Erythroblast (primary cell): ENCODE results near the gene TBC1D24.
"Not testable (repeated sequence)": the region's sequence is repeated elsewhere in the genome, so short reads cannot be mapped to it uniquely, and the experiment has no call there.

Experiments used
- DNase-seq, 2 experiments: peaks; one replicate each; lab custom pipeline; 2025; lab: John Stamatoyannopoulos, UW
- GATA1 ChIP-seq: IDR thresholded peaks from 2 replicates; pipeline ENCODE4 v1.6.1; 2011; ENCODE audit warnings: low read depth, mild to moderate bottlenecking, control low read depth, low read length, moderate library complexity
- POLR2A ChIP-seq: IDR thresholded peaks from 2 replicates; pipeline ENCODE4 v1.6.1; 2011; ENCODE audit warnings: mild to moderate bottlenecking, low read length

The TBC1D24 gene

DNA sequence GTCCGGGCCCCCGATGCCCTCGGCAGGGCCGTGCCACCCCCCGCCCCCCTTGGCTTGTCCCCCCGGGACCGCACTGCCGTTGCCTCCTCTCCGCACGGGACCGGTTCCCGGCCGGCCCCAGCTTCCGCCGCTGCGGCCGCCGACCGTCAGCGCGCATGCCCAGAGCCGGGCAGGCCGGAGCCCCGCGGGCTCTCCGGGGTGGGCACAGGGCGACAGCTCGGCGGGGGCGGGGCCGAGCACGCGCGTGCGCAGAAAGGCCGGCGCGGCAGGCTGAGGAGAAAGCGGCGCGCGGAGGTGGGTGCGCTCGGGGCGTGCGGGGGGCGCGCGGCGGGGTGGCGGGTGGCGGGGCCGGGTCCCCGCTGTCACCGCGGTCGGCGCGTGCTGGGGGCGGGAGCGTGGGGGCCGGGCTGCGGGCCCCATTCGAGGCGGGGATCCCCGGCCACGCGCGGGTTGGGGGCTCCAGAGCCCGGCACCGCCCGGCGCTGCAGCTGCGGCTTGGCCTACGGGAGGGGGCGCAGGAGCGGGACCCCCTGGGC lies at the start of gene TBC1D24:
TBC1D24 (plus strand) TSS at position 251 of the 536 bp plus-strand sequence. CDS start 21,022 bp downstream, outside the sequence.
- peak; percentile 89 to 93 for DNase-seq
- TF ChIP-seq POLR2A (no peak), GATA1 (no peak)

DNA sequence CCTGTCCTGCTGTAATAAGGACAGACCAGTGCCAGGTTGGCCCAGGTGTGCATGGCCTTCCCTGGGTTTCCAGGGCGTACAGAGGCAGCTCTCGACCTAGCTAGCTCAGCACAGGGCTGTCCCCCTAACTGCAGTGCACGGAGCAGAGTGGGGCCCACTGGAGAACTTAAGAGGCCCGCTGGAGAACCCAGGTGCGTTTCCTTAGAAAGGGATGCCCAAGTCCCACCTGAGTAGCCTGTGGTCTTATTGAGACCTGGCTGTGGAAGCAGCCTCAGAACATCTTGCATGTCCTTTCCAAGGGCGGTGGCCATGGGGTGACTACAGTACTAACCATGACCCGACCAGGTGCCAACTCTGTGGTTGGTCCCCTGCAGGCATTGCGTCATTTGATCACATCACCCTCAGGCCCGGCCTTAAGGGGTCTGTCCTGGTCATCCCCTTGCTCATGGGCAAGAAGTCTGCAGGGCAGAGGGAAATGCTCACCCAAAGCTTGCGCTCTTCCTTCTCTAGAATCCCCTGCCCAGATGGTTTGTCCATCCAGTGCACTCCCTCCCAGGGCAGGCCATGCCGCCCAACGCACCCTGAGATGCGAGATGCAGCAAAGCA lies 49.0 kb upstream of the TBC1D24 start:
- no peak for DNase-seq
- TF ChIP-seq POLR2A (no peak), GATA1 (no peak)

DNA sequence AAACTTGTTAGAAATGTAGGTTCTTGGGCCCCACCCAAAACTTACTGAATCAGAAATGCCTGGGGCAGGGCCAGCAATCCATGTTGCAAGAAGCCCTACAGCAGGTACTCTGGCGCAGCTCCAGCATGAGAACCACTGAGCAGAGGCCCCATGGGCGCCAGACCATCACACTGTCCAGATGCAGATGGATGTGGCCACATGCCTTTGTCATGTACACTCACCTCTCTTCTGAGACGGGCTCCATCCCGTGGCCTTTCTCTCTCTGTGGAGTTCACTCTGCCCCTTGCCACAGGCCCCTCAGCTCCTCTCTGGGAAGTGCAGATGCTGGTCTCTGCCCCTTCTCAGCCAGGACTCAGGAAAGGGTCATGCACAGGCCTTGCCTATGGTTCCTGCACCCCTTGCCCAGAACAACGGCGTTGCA lies 48.0 kb upstream of the TBC1D24 start:
- DNase-seq, result no peak
- TF ChIP-seq GATA1, result no peak
- no peak for TF ChIP-seq POLR2A

DNA sequence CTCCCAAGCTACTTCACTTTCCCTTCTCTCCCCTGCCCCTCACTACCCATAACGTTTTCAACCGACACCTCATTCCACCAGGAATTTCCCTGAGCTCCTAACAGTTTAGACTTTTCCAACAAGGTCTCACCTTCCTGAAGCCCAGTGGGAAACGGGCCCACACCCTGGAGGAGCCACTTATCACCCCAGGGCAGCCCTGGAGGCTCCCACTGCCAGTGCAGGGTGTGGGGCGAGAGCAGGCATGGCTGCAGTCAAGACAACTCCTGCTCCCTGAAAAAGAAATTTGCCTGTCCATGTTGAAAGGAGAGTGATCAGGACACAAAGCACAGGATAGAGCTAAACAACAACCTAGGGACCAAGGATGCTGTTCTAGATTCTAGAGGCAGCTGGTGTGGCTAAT lies 47.4 kb upstream of the TBC1D24 start:
- no peak for TF ChIP-seq POLR2A
- no peak for TF ChIP-seq GATA1
- no peak for DNase-seq

DNA sequence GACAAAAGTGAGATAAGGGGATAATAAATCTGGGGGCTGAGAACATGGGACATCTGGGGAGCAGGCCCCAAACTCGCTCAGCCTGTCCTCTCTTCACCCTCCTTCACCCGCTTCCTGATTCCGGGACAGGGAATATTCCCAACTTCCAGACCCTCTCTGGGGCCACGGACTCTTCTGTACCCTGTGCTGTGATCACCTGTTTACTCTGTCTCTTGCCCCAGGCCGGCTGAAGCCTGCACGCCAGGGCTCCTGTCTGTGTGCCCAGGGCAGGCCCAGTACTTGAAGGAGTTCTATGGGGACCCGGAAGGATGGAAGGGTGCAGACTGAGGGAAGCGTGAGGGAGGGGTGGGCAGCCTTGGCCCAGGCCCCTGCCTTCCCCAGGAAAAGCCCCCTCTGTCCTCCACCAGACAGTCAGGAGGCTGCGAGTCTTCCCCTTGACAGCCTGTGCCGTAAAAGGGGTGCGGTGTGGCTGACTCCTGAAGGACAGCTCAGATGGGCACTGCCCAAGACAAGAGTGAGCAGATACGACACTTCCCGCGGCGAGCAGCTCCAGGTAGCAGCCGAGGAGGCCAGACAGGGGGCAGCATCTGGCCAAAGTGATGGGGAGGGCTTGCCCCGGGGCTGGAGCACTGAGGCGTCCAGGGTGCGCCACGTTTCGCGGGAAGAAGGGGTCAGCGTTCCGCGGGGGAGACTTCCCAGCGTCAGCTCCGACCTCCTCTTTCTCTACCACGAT lies 46.7 kb upstream of the TBC1D24 start:
- peak; percentile 77 to 81 for DNase-seq

DNA sequence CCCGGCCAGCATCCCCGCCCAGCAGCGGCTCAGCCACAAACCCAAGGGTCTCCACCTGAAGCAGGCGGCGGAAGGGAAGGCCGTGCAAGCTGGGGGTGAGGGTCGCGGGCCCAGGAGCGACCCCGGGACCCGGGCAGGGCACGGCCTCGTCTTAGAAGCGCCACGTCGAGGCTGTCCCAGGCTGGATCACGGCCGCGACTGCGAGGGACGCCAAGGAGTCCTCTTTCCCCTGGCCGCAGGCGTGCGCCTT lies 46.2 kb upstream of the TBC1D24 start:
- TF ChIP-seq POLR2A (no peak), GATA1 (no peak)
- DNase-seq, result no peak

More for the DNA sequence above, 46.7 kb upstream of the TBC1D24 start:
- TF ChIP-seq POLR2A (no peak), GATA1 (no peak)

DNA sequence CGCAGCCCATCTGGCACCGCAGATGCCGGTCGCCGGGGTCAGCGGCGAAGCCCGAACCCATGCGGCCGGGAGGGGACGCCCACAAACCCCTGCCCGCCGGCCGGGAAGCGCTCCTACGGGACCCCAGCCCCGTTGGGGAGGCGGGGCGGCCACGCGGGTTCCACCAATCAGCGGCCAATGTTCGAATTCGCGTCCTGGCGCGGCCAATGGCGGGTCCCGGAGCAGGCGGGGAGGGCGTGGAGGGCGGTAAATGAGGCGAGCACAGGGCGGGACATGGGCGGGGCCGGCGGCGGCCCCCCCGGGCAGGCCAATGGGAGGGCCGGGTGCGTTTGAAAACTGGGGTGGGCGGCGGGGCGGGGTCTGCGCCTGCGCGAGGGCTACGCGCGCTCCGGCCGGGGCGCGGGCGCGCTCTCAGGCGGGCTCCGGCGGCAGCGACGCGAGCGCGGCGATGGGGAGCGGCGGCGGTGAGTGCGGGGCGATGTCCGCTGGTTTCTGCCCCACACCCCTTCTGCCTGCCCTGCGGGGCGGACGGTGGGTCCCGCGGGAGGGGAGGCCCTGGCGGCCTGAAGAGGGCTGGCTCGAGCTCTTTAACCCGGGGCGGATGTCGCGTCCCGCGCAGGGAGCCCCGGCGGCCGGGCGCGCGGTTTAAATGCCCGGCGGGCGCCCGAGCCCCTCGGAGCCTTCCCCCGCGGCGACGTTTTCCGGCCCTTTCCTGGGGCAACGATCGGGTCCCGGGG lies 45.7 kb upstream of the TBC1D24 start, which contains the start of gene CCNF:
CCNF (plus strand) TSS at position 414 of the 737 bp plus-strand sequence; CDS start at position 449, 35 bp downstream.
- DNase-seq, result peak; percentile 97 to 98
- TF ChIP-seq POLR2A, result peak; percentile 81
- TF ChIP-seq GATA1, result no peak

DNA sequence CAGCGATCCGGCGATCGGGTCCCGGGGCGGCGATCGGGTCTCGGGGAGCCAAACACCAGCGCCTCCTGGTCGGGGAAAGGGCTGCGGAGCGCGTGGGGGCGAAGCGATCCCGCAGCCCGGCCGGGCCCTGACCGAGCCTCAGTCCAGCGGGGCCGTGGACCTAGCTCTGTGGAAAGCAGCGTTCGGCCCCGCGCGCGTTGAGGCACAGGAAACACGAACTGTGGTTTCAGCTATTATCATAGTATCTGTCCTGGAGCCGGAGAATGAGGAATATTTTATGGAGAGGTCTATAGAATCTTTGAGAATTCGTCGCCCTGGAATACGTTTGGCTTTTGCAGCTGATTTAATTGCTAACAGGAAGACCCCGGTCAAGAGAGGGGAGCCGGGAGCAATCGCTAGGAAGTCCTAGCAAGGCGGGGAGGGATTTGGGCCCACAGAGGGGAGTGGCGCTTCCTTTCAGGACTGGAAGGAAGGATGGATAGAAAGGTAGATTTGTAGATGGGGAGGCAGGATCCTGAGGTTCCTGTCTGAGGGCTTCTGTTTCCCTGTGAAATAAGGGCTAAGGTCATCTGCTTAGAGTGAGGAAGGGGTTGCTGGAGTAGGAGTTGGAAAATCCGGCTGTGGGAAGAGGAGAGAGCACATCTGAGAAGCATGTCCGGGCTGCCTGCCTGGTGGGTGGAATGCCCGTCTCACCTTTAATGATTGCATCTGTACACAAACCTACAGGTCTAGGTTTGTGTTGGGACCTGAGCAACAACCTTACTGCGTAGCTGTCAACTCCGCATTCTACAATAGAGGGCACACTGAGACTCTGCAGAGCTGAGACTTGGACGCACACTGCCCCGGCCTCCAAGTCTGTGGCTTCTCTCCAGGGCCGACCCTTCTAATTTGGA lies 44.9 kb upstream of the TBC1D24 start:
- TF ChIP-seq GATA1 (no peak), POLR2A (no peak)
- DNase-seq, result peak; percentile 52 to 58

DNA sequence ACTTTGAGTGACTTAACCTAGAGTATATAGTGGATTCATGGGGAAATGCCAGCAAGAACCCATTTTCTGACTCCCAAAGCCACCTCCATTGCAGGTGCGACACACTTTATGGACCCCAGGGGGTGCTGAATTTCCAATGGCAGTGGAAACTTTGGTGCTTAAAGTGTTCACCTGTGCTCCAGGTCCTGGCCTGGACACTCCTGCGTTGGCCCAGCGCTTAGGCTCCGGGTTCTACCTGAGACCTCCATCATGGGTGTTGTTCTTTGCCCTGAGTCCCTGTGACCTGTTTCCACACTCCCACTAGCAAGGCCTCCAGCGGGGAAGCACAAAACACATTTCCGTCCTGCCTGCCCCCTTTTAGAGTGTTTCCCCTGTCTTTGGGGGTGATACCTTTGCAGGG lies 42.6 kb upstream of the TBC1D24 start:
- no peak for DNase-seq

DNA sequence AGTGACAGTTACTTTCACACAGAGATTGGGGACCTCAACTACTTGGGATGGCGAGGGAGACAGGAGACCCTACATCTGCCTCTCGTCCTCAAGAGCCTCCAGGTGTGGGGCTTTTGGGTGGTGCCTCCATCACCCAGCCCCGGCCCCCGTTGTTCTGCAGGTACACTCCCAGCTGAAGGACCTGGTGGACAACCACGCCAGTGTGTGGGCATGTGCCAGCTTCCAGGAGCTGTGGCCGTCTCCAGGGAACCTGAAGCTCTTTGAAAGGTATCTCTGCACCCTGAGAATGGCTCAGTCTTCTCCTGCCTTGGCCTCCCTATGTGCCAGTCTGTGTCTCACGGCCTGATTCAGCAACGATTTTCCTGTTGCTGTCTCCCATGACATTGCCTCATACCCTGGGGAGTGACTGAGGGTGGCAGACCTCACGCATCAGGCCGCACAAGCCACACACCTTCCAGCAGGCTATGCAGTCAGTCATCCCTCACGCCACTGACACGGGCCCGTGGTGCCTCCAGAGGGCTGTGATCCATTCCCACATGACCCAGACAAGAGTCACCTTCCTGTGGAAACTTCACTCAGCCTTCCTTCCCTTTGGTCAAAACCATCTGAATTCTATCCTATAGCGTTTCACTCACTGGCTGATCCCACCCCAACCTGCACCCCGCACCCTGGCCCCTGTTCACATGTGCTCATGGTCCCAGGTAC lies 42.0 kb upstream of the TBC1D24 start:
- no peak for DNase-seq
- TF ChIP-seq POLR2A (no peak), GATA1 (no peak)

More for the DNA sequence above, 42.6 kb upstream of the TBC1D24 start:
- no peak for TF ChIP-seq POLR2A

DNA sequence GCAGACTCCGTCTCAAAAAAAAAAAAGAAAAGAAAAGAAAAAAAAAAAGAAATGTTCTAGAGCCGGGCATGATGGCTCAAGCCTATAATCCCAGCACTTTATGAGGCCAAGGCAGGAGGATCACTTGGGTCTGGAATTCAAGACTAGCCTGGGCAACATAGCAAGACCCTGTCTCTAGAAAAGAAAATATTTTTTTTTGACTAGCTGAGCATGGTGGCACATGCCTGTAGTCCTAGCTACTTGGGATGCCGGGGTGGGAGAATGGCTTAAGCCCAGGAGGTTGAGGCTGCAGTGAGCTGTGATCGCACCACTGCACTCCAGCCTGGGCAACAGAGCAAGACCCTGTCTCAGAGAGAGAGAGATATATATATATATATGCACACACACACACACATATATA lies 39.7 kb upstream of the TBC1D24 start:
- DNase-seq, result not testable (repeated sequence)

DNA sequence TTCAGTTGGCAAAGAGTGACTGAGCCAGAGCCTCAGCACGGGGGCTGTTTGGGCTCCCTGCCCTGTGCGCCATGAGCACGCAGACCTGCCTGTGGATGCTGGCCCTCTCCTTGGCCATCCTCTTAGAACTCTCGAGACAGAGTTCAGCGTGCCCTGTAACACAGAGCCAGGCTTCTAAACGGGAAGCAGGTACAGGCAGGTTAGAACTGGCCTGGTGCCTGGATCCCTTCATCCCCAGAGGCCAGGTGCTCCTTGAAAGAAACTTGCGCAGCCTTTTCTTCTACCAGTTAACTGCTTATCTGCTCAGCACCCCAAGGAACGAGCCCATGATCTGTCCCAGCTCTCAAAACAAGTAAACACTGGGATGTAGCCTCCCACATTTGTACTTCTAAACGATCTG lies 38.8 kb upstream of the TBC1D24 start:
- TF ChIP-seq GATA1 (no peak), POLR2A (no peak)
- DNase-seq, result no peak
